A549 (cell line): ENCODE measurements around the gene LMBR1L. TPM values are rescaled to one million over a fixed set of nuclear protein-coding genes. Genes with fewer than 3 reads are reported as not detected.

ENCODE experiments used
- ATAC-seq, 2 experiments: fragments of 200-7000 bp in 1 of 2; fragments of >200 bp in 1 of 2; cut with Nextera tagmentation in 1 of 2; cut with Tn5 transposase in 1 of 2; 3 replicates each; pipeline versions ENCODE4 v1.8.0 to v1.9.1; 2018 to 2020; ENCODE audit warnings: mild to moderate bottlenecking in 1 of 2, moderate library complexity in 1 of 2
- CTCF ChIA-PET: fragments of 300-600 bp; sonication (Branson Sonifier 250); formaldehyde crosslinking; extraction: SDS; loops from one replicate; lab custom pipeline; 2021; ENCODE audit warnings: antibody characterized with exemption, inconsistent platforms; lab: Yijun Ruan, JAX
- POLR2A ChIA-PET: fragments of 350-600 bp; formaldehyde crosslinking; extraction: SDS; loops from one replicate; lab custom pipeline; 2021; ENCODE audit warnings: antibody characterized with exemption, inconsistent platforms; lab: Yijun Ruan, JAX
- DNase-seq, 2 experiments: peaks; one replicate each; pipeline versions ENCODE4 v3.0.0 to v3.0.0-alpha.2; 2011 to 2016; ENCODE audit warnings: low read depth in 1 of 2, low spot score in 1 of 2
- FAIRE-seq: peaks from 2 replicates; lab custom pipeline; 2011; peaks lifted over from hg19 to GRCh38; lab: Jason Lieb, UNC
- H3K27ac ChIP-seq, 2 experiments: fragments of >200 bp; sonication (Bioruptor Twin); formaldehyde crosslinking; 3 replicates each; pipeline ENCODE4 v1.5.1; 2016 to 2017
- H3K4me1 ChIP-seq: fragments of >200 bp; sonication (Bioruptor Twin); formaldehyde crosslinking; 3 replicates; pipeline ENCODE4 v1.6.1; 2016
- H3K4me2 ChIP-seq: fragments of >200 bp; sonication (Bioruptor Twin); formaldehyde crosslinking; 3 replicates; pipeline ENCODE4 v1.6.1; 2016
- H3K4me3 ChIP-seq: fragments of >200 bp; sonication (Bioruptor Twin); formaldehyde crosslinking; 3 replicates; pipeline ENCODE4 v1.5.1; 2016
- H3K9me3 ChIP-seq: fragments of >200 bp; sonication (Bioruptor Twin); formaldehyde crosslinking; 3 replicates; pipeline ENCODE4 v1.6.1; 2016
- FOSL2 ChIP-seq, 2 experiments: fragments of 450-650 bp in 1 of 2; fragments of >200 bp in 1 of 2; sonication (Bioruptor Twin) in 1 of 2; formaldehyde crosslinking; IDR thresholded peaks; 2 replicates each; pipeline versions ENCODE4 v1.5.0 to v1.6.1; 2016 to 2020; ENCODE audit warnings: mild to moderate bottlenecking in 1 of 2, moderate library complexity in 1 of 2
- GATA3 ChIP-seq: IDR thresholded peaks from 2 replicates; pipeline ENCODE4 v1.6.1; 2012; ENCODE audit warnings: borderline replicate concordance
- HEYL ChIP-seq: fragments of 250-450 bp; sonication (Bioruptor Pico); IDR thresholded peaks from 2 replicates; pipeline ENCODE4 v1.8.0; 2021; ENCODE audit warnings: mild to moderate bottlenecking, moderate library complexity
- HOXA7 ChIP-seq: fragments of 250-450 bp; sonication (Bioruptor Pico); IDR thresholded peaks from 2 replicates; pipeline ENCODE4 v1.5.0; 2020; ENCODE audit warnings: mild to moderate bottlenecking, moderate library complexity
- MAFK ChIP-seq: fragments of 450-650 bp; IDR thresholded peaks from 2 replicates; pipeline ENCODE4 v1.6.1; 2014; ENCODE audit not compliant: partially characterized antibody
- MYC ChIP-seq: IDR thresholded peaks from 2 replicates; pipeline ENCODE4 v1.6.1; 2012; ENCODE audit warnings: mild to moderate bottlenecking, inconsistent platforms, low read length, improper control_type of control experiment, borderline replicate concordance
- NFE2L2 ChIP-seq: fragments of 150-350 bp; conservative IDR thresholded peaks from 2 replicates; pipeline ENCODE4 v1.6.1; 2014; ENCODE audit warnings: low read length
- RAD21 ChIP-seq, 2 experiments: fragments of >200 bp in 1 of 2; sonication (Bioruptor Twin) in 1 of 2; formaldehyde crosslinking in 1 of 2; IDR thresholded peaks in 1 of 2; conservative IDR thresholded peaks in 1 of 2; 2 replicates in 1 of 2; 3 replicates in 1 of 2; pipeline ENCODE4 v1.6.1; 2012 to 2018; ENCODE audit warnings: inconsistent platforms in 1 of 2
- SMC3 ChIP-seq: fragments of >200 bp; sonication (Bioruptor Twin); formaldehyde crosslinking; IDR thresholded peaks from 3 replicates; pipeline ENCODE4 v1.6.1; 2018; ENCODE audit warnings: inconsistent platforms
- TP53 ChIP-seq: fragments of 250-450 bp; sonication (Bioruptor Pico); IDR thresholded peaks from 2 replicates; pipeline ENCODE4 v1.5.0; 2021; ENCODE audit warnings: mild to moderate bottlenecking, moderate library complexity
- ZFP36 ChIP-seq: fragments of 450-650 bp; IDR thresholded peaks from 2 replicates; pipeline ENCODE4 v1.6.1; 2014; ENCODE audit warnings: borderline replicate concordance; ENCODE audit not compliant: partially characterized antibody
- WGBS: methylation state at CpG from one replicate; pipeline ENCODE4 v1.1.6; 2017; ENCODE audit errors: missing lambda C conversion rate; 5-methylcytosine and 5-hydroxymethylcytosine counted together
- polyA plus RNA-seq, 4 experiments: library from polyadenylated mRNA; depleted of rRNA in 3 of 4; stranded (reverse); fragments of >200 nt; fragmentation: RNase III in 1 of 4; extraction: RNeasy Plus Mini Kit Qiagen cat#74134 plus additional on column Dnase treatment in 1 of 4; gene quantifications; 2 replicates in 3 of 4; 3 replicates in 1 of 4; pipeline ENCODE4 v1.2.3, GENCODE V29; 2011 to 2017
- TF ChIP-seq, protein P1 (sequence below): IDR thresholded peaks from 2 replicates; pipeline ENCODE4 v1.6.1; 2012
- TF ChIP-seq, protein P2 (sequence below): IDR thresholded peaks from 2 replicates; pipeline ENCODE4 v1.6.1; 2012; ENCODE audit warnings: low read depth, borderline replicate concordance
- TF ChIP-seq, protein P3 (sequence below): fragments of >200 bp; sonication (Bioruptor Twin); formaldehyde crosslinking; IDR thresholded peaks from 3 replicates; pipeline ENCODE4 v1.5.1; 2016

The LMBR1L gene
- polyA plus RNA-seq, 2 of the 4 experiments (the other 2 are of a cell fraction) = 16.7 to 25.1 TPM

DNA sequence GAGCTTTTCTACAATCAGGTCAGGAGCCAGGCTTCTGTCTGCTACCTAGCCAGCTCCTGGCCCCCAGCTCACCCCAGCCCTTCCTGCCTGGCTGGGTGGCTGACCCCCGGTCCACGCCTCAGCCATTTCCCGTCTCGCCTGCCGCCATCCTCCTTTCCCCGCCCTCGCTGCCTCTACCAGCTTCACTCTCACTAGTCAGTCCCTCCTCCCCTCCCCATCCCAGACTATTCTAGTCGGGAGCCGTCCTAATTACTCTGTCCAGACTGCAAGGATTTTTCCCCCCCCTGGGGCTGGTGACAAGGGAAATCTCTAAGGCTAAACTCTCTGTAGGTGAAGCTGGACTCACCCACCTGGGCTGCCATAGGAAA lies 16.9 kb downstream of the LMBR1L start:
- Histone ChIP-seq H3K9me3 (no peaks in the 10 kb centered on the region), H3K4me1 (peaks cover 17% of the 10 kb centered on the region; the same call in 2 of the 3 replicates), H3K4me2 (no peak overlapping the region), H3K4me3 (no peak overlapping the region), H3K27ac (no peak overlapping the region)
- ChIA-PET CTCF (interaction anchor here (0.8 to 11.5 kb wide), 9 partner anchors 14 to 97 kb away, joined by 3 to 166 read pairs (median 25); partner anchors contain the start of genes LMBR1L, RHEBL1 and TUBA1B), POLR2A (interaction anchor here (1.0 kb wide), 1 partner anchor 37 kb away, joined by 3 read pairs; no protein-coding TSS in a partner anchor)
- FAIRE-seq (no peak), ATAC-seq (no peak), DNase-seq (no peak)
- TF ChIP-seq FOSL2 (IDR thresholded peaks at IDR 0.05) (no peak), FOSL2 (CRISPR knock-in tag; IDR thresholded peaks at IDR 0.05) (no peak), NFE2L2 (no peak), HOXA7 (CRISPR knock-in tag) (no peak), MAFK (no peak), HEYL (CRISPR knock-in tag) (no peak)
- TF ChIP-seq, protein P1, sequence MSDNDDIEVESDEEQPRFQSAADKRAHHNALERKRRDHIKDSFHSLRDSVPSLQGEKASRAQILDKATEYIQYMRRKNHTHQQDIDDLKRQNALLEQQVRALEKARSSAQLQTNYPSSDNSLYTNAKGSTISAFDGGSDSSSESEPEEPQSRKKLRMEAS = no peak
- TF ChIP-seq, protein P2, sequence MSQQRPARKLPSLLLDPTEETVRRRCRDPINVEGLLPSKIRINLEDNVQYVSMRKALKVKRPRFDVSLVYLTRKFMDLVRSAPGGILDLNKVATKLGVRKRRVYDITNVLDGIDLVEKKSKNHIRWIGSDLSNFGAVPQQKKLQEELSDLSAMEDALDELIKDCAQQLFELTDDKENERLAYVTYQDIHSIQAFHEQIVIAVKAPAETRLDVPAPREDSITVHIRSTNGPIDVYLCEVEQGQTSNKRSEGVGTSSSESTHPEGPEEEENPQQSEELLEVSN = no peak
- WGBS = 93% methylated on average over 9 of the region's 9 CpGs

DNA sequence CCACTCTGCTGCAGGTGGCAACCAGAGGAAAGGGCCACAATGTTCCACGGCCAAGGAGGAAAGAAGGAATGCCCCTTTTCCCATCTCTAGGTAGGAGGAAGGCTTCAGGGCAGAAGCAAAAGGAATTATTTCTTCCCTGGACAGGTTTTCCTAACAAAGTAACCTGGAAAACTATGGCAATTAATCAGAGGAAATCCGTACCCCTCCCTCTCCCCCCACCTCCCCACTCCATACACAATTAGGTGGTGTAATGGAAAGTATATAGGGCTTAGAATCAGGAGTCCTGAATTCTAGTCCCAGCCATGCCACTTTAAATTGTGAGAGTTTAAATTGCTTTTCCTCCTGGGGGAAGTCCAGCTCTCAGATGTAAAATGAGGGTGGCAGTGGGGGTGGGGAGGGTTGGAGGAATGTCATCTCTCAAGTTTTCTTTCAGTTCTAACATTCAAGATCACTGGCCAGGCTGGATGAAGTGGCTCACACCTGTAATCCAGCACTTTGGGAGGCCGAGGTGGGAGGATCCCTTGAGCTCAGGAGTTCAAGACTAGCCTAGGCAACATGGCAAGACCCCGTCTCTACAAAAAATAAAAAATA lies 17.7 kb downstream of the LMBR1L start:
- TF ChIP-seq MYC (no peak), TP53 (CRISPR knock-in tag) (no peak)
- TF ChIP-seq, all 56 proteins: peak for 0
- ATAC-seq = no peak
- DNase-seq = no peak
- WGBS = 49% methylated on average over 4 of the region's 4 CpGs
- no peak overlapping the region for H3K4me3 ChIP-seq
- H3K9me3 ChIP-seq = no peaks in the 10 kb centered on the region
- peak overlapping the region; percentile 67 for H3K4me2 ChIP-seq
- ChIA-PET CTCF (interaction anchor here (0.6 to 11.5 kb wide), 23 partner anchors 8 to 157 kb away, joined by 3 to 166 read pairs (median 7); partner anchors contain the start of genes LMBR1L, RHEBL1 and TUBA1B), POLR2A (interaction anchor here (1.3 to 2.5 kb wide), 3 partner anchors 17 to 172 kb away, joined by 3 to 9 read pairs (median 7); partner anchors contain the start of genes LMBR1L, TUBA1B and TUBA1C)
- FAIRE-seq = no peak
- H3K4me1 ChIP-seq = peaks cover 19% of the 10 kb centered on the region; the same call in 2 of the 3 replicates
- no peak overlapping the region; a peak in 1 of 6 replicates for H3K27ac ChIP-seq

DNA sequence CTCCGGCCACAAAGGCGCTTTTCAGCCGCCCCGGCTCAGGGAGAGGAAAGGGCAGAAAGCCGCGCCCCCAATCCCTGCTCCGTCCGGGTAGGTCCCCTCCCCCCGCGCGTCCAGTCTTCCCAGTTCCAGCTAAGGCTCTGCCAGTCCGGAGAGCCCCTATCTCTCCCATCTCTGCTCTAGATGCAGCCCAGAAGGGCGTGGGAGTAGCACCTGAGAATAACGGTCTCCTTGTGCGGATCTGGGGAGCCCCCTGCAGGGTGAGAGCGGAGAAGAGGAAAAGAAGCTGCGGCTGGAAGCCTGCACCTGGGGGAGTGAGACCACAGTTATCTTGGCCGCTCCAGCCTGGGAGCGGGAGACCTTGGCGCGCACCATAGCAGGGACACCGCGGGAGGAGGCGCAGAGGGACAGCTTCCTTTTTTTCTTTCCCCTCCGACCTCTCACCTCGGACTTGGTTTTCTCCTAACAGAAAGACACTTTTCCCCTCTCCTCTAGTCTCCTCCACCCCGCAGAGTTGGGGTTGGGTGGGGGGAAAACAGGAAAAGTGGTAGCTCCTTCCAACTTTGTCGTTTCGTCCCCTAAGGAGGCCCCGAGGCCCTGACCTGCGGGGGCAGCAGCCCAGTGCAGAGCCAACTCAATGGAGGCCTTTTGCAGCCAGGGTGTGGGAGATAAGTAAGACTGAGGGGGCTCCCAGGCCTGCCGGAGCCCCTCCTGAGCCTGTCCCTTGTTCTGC lies 18.4 kb downstream of the LMBR1L start:
- no peaks in the 10 kb centered on the region for H3K9me3 ChIP-seq
- WGBS = 15% methylated on average over 28 of the region's 32 CpGs
- peak overlapping the region; percentile 67 for H3K4me2 ChIP-seq
- ATAC-seq (peak; percentile 41 to 63), DNase-seq (peak; percentile 68 to 82), FAIRE-seq (no peak)
- H3K27ac ChIP-seq = peak overlapping the region in 1 of 2 experiments; percentile 52; a peak in 3 of 6 replicates
- peaks cover 22% of the 10 kb centered on the region; the same call in 2 of the 3 replicates for H3K4me1 ChIP-seq
- TF ChIP-seq, protein P3, sequence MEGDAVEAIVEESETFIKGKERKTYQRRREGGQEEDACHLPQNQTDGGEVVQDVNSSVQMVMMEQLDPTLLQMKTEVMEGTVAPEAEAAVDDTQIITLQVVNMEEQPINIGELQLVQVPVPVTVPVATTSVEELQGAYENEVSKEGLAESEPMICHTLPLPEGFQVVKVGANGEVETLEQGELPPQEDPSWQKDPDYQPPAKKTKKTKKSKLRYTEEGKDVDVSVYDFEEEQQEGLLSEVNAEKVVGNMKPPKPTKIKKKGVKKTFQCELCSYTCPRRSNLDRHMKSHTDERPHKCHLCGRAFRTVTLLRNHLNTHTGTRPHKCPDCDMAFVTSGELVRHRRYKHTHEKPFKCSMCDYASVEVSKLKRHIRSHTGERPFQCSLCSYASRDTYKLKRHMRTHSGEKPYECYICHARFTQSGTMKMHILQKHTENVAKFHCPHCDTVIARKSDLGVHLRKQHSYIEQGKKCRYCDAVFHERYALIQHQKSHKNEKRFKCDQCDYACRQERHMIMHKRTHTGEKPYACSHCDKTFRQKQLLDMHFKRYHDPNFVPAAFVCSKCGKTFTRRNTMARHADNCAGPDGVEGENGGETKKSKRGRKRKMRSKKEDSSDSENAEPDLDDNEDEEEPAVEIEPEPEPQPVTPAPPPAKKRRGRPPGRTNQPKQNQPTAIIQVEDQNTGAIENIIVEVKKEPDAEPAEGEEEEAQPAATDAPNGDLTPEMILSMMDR = peak; percentile 54
- TF ChIP-seq ZFP36 = no peak
- TF ChIP-seq GATA3 = peak; percentile 39; the same call in 1 of the 2 replicates
- TF ChIP-seq MAFK = no peak
- TF ChIP-seq SMC3 = peak; percentile 34; the same call in 1 of the 3 replicates
- TF ChIP-seq RAD21 (conservative IDR thresholded peaks at IDR 0.05 in 1 of 2, IDR thresholded peaks at IDR 0.05 in 1 of 2) = peak; percentile 54 to 73
- CTCF ChIA-PET = interaction anchor here (0.6 to 11.5 kb wide), 23 partner anchors 10 to 158 kb away, joined by 3 to 166 read pairs (median 7); partner anchors contain the start of genes LMBR1L, RHEBL1 and TUBA1B
- H3K4me3 ChIP-seq = peak overlapping the region; percentile 27; the same call in 2 of the 3 replicates
- POLR2A ChIA-PET = interaction anchor here (0.5 to 2.5 kb wide), 5 partner anchors 18 to 172 kb away, joined by 3 to 9 read pairs (median 6); partner anchors contain the start of genes LMBR1L, TUBA1B and TUBA1C
